ENCODE data around the gene CARS2.

DNA sequence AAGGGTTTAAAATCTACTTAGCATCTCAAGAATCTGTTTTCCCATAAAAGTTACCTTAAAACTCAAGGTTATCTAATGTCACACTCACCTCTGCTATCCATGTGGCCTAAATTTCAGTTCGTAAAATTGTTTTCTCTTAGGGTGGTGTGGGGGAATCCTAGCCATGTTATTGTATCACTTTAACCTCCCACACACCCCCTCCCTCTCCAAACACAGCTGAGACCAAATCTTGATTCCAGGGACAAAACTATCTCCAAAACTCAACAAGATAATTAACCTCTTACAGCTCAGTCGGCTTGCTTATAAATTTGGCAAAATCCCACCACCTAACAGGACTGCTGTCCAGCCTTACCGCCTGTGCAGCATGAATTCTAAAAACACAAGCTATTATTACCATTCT is 3.8 kb downstream of the CARS2 start:
- no peak for TF ChIP-seq CTCF (IDR thresholded peaks at IDR 0.05; ENCODE audit: control extremely low read depth in 1 of 3, insufficient read depth in 1 of 3, low read depth in 1 of 3, low read length in 3 of 3)
- TF ChIP-seq EP300 (IDR thresholded peaks at IDR 0.05; ENCODE audit: borderline replicate concordance in 1 of 2, low read depth in 2 of 2, low read length in 2 of 2): no peak
- TF ChIP-seq SRF (IDR thresholded peaks at IDR 0.05; ENCODE audit: low read depth, low read length): no peak
- TF ChIP-seq PHF8 (conservative IDR thresholded peaks at IDR 0.05; ENCODE audit: low read depth, low read length): no peak
- no peak for TF ChIP-seq JUN (IDR thresholded peaks at IDR 0.05; ENCODE audit: low read depth, low read length)
- TF ChIP-seq CBX8 (IDR thresholded peaks at IDR 0.05; ENCODE audit: borderline replicate concordance, low read depth, low read length): no peak
- TF ChIP-seq SIN3A (conservative IDR thresholded peaks at IDR 0.05 in 1 of 2, IDR thresholded peaks at IDR 0.05 in 1 of 2; ENCODE audit: low read depth in 1 of 2, low read length in 2 of 2): no peak

All from H1 (cell line).